GM19240 (cell line): Measurements from ENCODE around the gene HOXC12.

ENCODE experiments used
- DNase-seq: peaks from one replicate; pipeline ENCODE4 v3.0.0; 2011; ENCODE audit warnings: low spot score; ENCODE audit not compliant: insufficient read length

The HOXC12 gene, protein sequence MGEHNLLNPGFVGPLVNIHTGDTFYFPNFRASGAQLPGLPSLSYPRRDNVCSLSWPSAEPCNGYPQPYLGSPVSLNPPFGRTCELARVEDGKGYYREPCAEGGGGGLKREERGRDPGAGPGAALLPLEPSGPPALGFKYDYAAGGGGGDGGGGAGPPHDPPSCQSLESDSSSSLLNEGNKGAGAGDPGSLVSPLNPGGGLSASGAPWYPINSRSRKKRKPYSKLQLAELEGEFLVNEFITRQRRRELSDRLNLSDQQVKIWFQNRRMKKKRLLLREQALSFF

DNA sequence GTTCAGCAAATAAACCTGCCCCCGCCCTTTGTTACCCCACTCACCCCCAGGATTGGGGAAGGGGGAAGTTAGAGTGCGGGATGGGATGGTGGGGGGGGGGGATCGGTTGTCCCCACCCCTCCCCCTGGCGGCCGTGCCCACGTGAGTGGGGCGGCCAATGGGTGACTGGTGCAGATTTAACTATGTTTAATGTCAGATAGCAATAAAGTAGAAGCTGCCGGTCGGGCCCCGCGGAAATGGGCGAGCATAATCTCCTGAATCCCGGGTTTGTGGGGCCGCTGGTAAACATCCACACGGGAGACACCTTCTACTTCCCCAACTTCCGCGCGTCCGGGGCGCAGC, at the start of gene HOXC12:
Gene HOXC12 (plus strand): TSS at position 210 of the 342 bp plus-strand sequence. CDS start 27 bp downstream, at position 237.
- DNase-seq: no peak

DNA sequence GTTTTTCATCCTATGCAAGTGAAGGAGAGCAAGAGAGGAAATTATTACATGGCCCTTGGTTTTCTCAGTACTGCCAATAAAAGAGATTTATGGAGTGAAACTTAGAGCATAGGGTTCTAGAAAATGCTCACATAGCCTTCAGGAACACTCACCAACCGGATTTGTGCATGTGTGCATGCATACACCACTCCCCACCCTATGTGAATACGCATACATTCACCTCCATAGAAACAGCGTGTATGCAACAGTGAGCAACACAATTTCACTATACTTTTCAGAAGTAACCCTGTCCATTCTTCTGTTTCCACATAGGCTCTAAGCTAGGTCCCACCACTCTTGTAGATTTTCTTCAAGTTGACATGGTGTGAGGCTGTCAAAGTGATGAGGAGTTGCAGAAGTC, 47.6 kb upstream of the HOXC12 start:
- no peak for DNase-seq

DNA sequence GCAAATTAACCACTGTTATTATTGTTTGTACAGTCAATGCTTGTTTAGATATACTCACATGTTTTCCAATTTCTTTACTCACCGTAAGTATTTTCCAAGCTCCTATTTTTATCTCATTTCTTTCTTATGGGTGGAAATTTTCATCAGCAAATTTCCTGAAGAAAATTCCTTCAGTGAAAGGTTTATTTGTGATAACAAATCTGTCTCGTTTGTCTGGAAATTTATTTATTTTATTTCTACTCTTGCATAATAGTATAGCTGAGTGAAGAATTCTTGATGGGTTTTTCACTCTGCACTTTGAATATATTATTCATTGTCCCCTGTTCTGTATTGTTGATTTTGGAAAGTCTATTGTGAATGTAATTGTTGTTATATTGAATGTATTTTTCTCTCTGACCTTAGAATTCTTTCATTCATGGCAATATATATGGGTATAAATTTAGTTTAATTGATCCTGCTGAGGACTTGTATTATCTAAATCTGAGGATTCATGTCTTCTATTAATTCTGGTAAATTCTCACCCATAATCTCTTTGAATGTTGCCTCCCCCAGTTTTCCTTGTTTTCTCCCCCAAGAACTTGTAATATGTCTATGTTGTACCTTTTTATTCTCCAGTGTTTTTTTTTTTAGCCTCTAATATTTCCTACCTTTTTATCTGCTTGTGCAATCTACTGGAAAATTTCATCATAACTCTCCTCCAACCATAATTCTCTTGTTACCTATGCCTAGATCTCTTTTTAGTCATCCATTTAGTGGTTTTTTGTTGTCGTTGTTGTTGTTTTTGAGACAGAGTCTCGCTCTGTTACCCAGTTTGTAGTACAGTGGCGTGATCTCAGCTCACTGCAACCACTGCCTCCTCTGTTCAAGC, 37.7 kb upstream of the HOXC12 start:
- no peak for DNase-seq

DNA sequence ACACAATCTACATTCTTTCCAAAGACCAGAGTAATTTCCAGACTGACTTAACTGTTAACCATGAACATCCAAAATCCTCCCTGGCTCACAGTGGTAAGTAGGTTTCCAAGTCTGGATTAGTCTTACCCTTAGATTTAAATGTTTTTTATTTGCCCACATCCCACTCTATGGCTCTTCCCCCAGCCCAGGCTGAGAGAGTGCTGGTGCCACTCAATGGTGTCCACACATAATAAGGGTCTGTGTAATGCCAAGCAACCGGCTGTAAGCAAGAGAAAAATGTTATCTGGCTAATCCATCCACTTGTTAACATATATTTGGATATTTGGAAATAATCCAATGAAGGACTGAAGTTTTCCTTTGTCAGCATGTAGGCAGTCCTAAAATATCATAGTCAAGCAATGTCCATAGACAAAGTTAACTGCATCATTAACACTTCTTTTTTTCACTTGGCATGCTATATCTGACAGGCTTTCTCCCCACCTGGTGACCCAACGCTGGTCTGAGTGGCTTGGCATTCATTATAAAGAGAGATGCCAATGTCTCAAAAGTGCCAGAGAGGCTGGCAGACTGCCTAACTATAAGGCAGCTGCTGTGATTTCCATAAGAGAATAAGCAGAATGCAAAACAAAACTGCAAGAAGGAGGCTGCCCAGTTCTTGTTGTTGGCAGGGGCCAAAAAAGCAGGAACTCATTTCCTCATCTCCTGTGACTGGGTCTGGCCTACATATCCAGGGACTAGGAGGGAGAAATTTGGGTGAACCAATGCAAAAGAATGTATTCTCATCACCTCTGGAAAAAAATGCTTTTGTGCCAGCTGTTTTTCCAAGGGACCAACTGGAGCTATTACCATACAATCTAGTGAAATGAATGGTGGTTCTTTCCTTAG, 29.9 kb upstream of the HOXC12 start:
- DNase-seq: no peak

DNA sequence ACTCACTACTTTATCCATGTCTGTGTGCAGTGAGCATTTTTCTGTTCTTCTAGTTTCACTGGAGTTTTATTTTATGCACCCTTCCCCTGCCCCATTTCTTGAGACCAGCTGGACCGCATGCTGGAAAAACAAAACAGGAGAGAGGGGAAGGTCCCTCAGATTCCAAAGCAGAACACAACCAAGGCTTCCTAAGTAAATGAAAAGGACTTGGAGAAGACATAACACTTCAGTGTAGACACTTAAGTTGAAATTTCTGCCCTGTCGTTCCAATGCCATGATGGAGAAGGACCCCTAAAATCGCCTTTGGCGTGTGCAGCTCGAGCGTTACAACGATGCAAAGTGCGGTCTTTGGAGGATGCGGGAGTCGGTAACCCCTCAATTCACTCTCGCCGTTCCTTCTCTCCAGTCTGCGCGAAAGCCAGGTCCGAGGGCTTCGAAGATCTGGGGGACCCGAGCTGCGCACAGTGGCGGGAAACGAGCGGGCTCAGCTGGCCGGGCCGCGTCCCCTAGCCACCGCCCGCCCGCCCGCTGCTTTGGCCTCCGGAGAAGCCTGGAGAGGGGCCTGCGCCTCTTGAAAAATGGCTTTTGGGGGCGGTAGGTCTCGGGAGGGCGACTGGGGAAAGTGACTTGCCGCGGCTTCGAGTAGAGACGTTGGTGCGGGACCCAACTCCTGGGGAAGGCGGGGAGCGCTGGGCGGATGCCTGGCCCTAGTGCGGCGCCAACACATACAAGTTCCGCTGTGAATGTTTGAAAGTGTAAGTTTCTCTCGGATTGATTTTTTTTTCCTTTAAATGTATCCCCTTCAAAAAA, 27.3 kb upstream of the HOXC12 start:
- DNase-seq: no peak

DNA sequence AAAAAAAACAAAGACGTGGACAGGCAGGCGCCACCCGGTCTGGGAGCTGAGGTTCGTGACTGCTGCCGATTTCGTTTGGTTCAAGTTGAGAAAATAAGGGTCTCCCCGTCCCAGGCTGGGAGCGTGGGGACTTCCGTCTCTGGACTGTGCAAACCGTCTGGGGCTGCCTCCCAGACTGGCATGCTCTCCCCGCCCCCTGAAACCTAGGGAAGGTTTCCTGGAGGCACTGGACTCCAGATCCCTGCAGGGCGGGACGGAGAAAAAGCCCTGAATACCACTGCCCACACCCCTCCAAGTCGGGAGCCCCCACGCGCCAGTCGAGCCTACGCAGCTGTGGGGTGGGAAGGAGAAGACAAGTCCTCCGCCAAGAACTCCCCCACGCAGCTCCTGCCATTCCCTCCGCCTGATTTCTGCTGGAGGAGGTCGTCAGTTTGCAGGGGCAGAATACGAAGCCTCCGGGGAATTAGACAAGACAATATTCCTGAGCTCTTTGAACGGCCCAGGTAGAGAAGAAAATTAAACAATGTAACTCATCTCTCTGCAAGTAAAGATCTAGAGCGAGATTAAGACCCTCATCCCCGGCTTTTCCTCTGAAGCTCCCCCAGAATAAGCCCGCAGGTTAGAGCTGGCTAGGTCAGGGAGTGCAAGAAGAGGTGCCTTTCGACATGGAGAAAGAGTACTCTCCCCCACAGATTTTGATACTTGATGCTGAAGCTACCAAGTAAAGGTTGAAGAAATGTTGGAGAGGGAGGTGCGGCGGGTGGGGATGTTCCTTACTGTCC, 26.5 kb upstream of the HOXC12 start:
- DNase-seq: no peak

DNA sequence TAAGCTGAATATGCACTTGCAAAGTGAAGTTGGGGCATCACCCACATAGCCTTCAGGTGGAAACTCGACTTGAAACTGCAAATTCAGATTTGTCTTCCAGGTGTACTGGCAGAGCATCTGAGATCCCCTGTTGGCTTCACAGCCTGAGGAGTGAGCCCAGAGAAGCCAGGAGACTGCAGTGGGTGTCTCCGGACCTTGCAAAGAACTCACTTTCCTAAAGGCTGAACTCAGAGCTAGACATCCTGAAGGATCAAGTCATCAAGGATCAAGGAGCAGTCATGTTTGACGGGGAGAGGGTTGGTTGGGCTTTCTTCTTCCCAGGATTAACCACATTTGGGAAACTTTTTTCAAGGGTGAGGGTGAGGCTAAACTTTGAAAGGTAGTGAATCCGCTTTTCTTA, 25.2 kb upstream of the HOXC12 start:
- DNase-seq: no peak

DNA sequence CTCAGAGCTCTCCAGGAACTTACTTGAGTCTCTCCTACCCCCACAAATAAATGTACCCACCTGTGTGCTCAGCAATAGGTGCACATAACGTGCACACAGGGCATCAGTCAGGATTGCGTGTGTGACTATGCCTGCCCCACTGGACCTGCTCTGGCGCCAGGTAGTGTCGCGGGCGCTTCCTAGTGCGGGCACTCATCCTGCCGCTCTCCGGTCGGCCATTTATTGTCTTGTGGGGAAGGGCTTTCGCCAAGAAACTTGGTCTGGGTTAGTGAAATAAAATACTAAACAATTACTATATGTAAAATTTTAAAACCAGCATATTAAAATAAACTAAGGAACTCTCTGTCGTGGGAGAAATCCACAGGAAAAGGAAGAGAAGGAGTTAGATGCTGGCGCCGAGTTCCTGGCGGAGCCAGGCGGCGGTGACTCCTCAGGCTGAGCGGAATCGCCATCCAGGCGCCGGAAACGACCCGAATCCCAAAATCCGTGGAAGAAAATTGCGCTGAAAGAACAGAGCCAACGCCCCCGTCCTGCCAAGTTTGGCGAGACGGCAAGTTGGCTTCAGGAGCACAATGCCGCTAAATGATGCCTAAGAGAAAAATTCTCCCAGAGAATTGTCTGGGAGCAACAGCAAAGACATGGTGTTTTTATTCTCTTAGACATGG, 24.0 kb upstream of the HOXC12 start:
- no peak for DNase-seq

DNA sequence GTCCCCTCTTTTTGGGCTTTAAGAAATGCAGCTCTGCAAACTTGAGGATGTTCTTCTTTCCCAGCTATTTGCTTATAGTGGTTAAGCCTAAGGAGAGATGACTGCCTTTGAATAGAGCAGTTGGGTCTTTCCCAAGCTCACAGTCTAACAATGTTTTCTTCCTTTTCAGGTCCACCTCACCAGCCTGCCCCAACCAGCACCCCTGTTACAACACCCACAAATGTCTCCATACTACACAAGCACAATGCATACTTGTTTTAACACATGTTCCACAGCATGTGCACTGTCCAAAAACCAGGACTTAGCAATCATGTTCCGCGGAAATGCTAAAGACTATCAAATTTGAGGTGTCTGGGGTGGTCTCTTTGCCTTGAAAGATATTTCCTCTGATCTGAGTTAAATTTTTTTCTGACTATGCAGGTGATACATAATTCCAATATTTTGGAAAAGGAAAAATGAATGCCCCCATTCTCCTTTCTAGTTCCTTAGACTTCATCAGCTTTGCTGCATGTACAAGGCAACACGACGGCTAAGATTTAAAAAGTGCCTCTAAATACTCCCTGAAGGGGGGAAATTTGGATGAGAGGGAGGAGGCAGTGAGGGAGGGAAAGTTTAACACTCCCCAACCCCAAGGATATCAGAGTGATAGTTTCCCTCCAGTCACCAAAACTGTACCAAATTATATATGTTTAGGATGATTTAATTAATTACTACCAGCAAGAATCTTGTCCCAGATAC, 22.7 kb upstream of the HOXC12 start:
- no peak for DNase-seq

DNA sequence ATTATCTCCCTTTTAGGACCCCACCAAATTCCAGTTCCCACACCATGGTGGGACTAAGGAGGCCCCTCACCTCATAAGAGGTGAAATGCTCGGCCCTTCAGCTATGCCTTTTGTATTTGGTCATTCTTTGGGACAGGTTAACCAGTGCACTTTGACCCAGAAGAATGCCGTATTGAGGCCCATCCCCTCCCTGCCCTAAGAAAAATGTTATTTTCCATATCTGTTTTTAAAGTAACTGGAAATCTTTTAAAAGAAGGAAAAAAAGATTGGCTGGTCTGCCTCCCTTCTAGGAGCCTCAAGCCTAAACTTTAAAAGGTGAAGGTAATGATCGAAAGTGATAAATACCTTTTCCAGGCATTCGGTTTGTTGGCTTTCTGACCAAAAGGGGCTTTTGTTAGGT, 21.8 kb upstream of the HOXC12 start:
- DNase-seq: no peak

DNA sequence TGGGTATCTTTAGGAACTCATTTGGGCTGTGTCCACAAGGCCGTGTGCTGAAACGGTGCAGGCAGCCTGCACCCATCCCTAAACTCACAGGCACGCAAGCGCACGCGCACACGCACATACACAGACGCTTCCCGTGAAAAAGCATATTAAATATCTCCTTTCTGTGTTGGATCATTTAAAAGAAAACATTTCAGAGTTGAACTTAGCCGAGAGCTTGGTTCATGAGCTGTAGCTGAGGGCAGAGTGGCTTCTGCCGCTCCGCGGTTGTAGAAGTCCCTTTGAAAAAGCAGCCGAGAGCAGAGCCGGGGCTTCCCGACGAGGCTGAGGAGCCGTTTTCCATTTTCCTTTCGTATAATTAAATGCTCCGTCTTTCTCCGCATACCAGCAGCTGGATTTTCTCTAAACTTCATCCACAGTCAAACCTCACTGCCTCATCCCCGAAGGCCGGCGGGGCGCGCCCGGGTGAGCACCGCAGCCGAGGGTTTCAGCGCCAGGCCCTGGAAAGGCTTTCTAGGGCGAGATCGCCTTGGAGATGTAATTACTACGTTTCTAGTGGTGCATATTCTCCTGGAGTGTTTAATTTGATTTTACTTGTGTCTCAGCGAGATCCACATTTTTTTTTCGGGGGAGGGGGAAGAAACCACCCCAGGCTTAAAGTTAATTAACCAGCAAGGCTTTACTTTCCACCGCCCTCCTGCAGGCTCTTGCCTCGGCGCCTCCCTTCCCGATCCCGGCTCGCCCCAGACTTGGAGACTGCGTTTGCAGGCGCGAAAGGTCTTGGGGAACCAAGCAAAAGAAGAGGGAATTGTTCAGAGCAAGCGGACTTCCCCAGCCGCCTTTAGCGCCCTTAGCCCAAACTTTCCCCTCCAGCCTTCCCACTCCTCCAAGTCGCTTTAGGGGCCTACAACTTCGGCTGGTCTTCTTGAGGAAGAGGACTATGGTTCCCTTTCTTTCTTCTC, 19.0 kb upstream of the HOXC12 start:
- DNase-seq: no peak

DNA sequence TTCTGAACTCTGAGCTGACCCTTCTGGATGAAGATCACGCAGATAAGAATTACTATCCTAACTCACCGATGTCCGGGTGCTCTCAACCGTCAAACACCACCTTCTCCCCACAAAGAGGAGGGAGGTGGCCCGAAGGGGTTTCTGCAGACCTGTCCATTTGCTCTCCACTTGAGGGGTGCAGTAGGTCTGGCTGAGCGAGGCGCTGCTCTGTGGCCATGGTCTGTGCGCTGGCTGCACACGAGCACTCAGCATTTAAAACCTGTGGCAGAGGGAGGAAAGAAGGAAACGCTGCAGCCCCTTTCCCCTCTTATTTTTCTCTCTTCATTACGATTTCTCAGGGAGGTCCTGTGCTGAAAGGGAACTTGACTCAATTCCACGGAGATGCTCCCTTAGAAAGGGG, 17.6 kb upstream of the HOXC12 start:
- no peak for DNase-seq

DNA sequence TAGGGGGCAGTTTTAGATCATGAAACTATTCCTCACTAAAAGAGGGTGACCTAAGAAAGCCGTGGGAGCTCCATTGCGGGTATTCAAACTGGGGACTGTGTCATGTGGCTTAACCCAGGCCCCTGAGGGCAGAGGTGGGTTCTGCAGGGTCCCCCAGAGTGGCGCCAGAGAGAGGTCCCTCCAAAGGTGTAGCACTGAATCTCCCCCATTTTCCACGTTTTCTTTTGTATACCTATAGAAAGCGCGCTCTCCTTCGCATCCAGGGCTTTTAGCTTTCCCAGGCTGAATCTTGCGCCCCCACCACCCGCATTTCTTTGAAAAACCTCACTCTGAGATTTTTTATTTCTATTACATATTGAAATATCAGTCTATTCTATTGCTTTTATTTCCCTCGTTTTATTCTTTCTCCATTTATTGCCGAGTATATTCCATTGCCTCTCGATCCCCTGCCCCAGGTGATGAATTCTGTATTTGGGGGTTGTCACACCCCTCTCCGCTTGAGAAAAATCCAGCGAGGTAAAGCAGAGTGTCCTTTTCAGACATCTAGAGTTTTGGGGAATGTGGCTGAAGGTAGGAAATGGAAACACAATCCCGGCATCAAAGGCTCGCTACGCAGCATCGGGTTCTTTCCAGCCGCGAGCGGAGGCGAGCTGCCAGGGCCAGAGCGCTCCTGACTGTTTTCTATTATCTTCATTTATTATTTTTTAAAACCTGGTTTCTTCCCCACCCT, 16.9 kb upstream of the HOXC12 start:
- no peak for DNase-seq

DNA sequence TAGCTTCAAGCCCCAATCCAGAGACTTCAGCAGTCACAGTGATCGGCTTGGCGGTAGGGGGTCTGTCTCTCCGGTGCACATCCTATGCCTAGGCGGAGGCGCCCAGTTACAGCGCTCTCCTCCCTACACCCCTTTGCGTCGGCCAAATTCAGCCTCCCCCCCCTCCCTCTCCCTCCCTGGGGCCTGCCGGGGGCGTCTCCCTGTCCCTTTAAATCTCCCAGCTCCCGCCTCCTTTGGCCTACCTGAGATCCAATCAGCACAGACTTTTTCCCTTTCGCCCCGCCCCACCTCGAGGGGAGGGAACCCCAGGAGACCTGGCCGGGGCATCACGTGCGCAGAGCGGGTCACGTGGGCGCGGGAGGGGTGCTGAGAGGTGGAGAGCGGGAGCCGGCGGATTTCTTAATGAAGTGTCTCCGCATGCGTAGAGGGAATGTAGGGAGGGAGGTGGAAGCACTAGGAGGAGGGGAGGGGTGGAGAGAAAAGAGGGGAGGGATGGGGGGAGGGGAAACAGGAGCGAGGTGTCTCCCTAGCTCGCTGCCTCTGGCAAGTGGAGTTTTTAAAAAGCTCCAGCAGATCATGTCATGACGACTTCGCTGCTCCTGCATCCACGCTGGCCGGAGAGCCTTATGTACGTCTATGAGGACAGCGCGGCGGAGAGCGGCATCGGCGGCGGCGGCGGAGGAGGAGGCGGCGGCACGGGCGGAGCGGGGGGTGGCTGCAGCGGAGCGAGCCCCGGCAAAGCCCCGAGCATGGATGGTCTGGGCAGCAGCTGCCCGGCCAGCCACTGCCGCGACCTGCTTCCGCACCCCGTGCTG, 16.2 kb upstream of the HOXC12 start, which contains the start of gene HOXC13:
Gene HOXC13 (plus strand): TSS at position 506 of the 815 bp plus-strand sequence. CDS start 76 bp downstream, at position 582.
- DNase-seq: no peak

DNA sequence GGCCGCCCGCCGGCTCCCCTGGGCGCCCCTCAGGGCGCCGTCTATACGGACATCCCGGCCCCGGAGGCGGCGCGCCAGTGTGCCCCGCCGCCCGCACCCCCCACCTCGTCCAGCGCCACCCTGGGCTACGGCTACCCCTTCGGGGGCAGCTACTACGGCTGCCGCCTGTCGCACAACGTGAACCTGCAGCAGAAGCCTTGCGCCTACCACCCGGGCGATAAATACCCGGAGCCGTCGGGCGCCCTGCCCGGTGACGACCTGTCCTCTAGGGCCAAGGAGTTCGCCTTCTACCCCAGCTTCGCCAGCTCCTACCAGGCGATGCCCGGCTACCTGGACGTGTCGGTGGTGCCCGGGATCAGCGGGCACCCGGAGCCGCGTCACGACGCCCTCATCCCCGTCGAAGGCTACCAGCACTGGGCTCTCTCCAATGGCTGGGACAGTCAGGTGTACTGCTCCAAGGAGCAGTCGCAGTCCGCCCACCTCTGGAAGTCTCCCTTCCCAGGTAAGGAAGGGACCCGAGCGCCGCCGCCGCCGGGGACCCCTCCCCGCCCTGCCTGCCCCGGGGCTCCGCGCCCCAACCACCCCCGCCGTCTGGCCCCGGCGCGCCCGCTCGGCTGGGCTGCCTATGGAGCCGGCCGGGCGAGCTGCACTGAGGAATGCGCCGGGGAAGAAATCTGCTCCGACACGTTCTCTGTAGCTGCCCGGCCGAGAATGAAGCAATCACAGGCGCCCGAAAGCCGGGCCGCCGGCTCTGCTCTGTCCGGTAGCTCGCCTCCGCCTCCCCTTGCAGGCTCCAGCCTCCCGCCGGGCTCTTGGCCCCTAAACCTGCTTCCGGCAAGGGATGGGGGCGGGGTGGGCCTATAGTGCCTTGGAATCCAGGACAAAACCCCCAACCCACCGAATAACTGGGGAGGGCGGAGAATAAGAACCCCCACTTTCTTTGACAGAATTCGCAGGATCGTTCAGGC, 15.3 kb upstream of the HOXC12 start:
- no peak for DNase-seq
